ENCODE data around the gene PLA2G2D.

- TF ChIP-seq CTCF (IDR thresholded peaks at IDR 0.05) (no peak), POLR2AphosphoS5 (IDR thresholded peaks at IDR 0.05) (no peak), POLR2A (IDR thresholded peaks at IDR 0.05) (no peak)
These were observed 32.5 kb downstream of the PLA2G2D start for GRCh38 chr1:20086800-20087199.
